ENCODE measurements around the gene HIVEP2.

The HIVEP2 gene

GRCh38 chr6:142897659-142898058 lies 47.3 kb downstream of the HIVEP2 start:
- H3K27me3 ChIP-seq (ENCODE audit: insufficient read depth, poor library complexity, severe bottlenecking) = no peaks in the 10 kb centered on the region
- TF ChIP-seq SPI1 (IDR thresholded peaks at IDR 0.05; ENCODE audit: borderline replicate concordance, low read depth) (no peak), CTCF (IDR thresholded peaks at IDR 0.05; ENCODE audit: insufficient read depth, low read length) (no peak), REST (IDR thresholded peaks at IDR 0.05; ENCODE audit: insufficient replicate concordance, low read depth) (no peak), GABPA (IDR thresholded peaks at IDR 0.05; ENCODE audit: low read depth) (no peak)

GRCh38 chr6:142896732-142897131 lies 48.2 kb downstream of the HIVEP2 start:
- H3K4me3 ChIP-seq (replicated peaks; ENCODE audit: insufficient read depth, low read length) = no peak overlapping the region
- no peak for TF ChIP-seq CTCF (IDR thresholded peaks at IDR 0.05; ENCODE audit: insufficient read depth, low read length)
- TF ChIP-seq SPI1 (IDR thresholded peaks at IDR 0.05; ENCODE audit: borderline replicate concordance, low read depth) = no peak
- TF ChIP-seq POLR2AphosphoS5 (IDR thresholded peaks at IDR 0.05; ENCODE audit: low read depth) = no peak
- no peak for TF ChIP-seq REST (IDR thresholded peaks at IDR 0.05; ENCODE audit: insufficient replicate concordance, low read depth)
- TF ChIP-seq GABPA (IDR thresholded peaks at IDR 0.05; ENCODE audit: low read depth) = no peak
- DNase-seq (ENCODE audit: low read depth in 1 of 2, low spot score in 1 of 2) = no peak

More at GRCh38 chr6:142897659-142898058, 47.3 kb downstream of the HIVEP2 start:
- H3K4me3 ChIP-seq (replicated peaks; ENCODE audit: insufficient read depth, low read length) = no peak overlapping the region
- no peak overlapping the region for H3K27ac ChIP-seq (replicated peaks)
- no peak for DNase-seq (ENCODE audit: low read depth in 1 of 2, low spot score in 1 of 2)

GRCh38 chr6:142893088-142893487 lies 51.9 kb downstream of the HIVEP2 start:
- Histone ChIP-seq H3K4me3 (replicated peaks; ENCODE audit: insufficient read depth, low read length) (no peak overlapping the region), H3K27me3 (ENCODE audit: insufficient read depth, poor library complexity, severe bottlenecking) (no peaks in the 10 kb centered on the region), H3K27ac (replicated peaks) (no peak overlapping the region)
- no peak for TF ChIP-seq POLR2AphosphoS5 (IDR thresholded peaks at IDR 0.05; ENCODE audit: low read depth)
- TF ChIP-seq GABPA (IDR thresholded peaks at IDR 0.05; ENCODE audit: low read depth) = no peak
- DNase-seq (ENCODE audit: low read depth in 1 of 2, low spot score in 1 of 2) = no peak

More at GRCh38 chr6:142896732-142897131, 48.2 kb downstream of the HIVEP2 start:
- Histone ChIP-seq H3K27ac (replicated peaks) (no peak overlapping the region), H3K27me3 (ENCODE audit: insufficient read depth, poor library complexity, severe bottlenecking) (no peaks in the 10 kb centered on the region)

GRCh38 chr6:142892254-142893021 lies 52.5 kb downstream of the HIVEP2 start:
- no peak for TF ChIP-seq SPI1 (IDR thresholded peaks at IDR 0.05; ENCODE audit: borderline replicate concordance, low read depth)
- TF ChIP-seq CTCF (IDR thresholded peaks at IDR 0.05; ENCODE audit: insufficient read depth, low read length) = no peak
- TF ChIP-seq POLR2AphosphoS5 (IDR thresholded peaks at IDR 0.05; ENCODE audit: low read depth) = no peak
- no peak for TF ChIP-seq REST (IDR thresholded peaks at IDR 0.05; ENCODE audit: insufficient replicate concordance, low read depth)

More at GRCh38 chr6:142892254-142893021, 52.5 kb downstream of the HIVEP2 start:
- Histone ChIP-seq H3K27me3 (ENCODE audit: insufficient read depth, poor library complexity, severe bottlenecking) (no peaks in the 10 kb centered on the region), H3K27ac (replicated peaks) (no peak overlapping the region), H3K4me3 (replicated peaks; ENCODE audit: insufficient read depth, low read length) (no peak overlapping the region)
- no peak for DNase-seq (ENCODE audit: low read depth in 1 of 2, low spot score in 1 of 2)

Measured in HL-60 (cell line).